ENCODE data around the gene HYAL2.

- TF ChIP-seq SMC3 (IDR thresholded peaks at IDR 0.05) = no peak
- TF ChIP-seq POLR2AphosphoS2 (conservative IDR thresholded peaks at IDR 0.05; ENCODE audit: low read length) = no peak
- TF ChIP-seq CTCF (IDR thresholded peaks at IDR 0.05) = no peak
- TF ChIP-seq POLR2A (IDR thresholded peaks at IDR 0.05; ENCODE audit: low read length) = no peak
- no peak for TF ChIP-seq EP300 (IDR thresholded peaks at IDR 0.05)
- TF ChIP-seq RCOR1 (IDR thresholded peaks at IDR 0.05; ENCODE audit: low read depth, low read length) = no peak
- TF ChIP-seq NFE2L2 (conservative IDR thresholded peaks at IDR 0.05; ENCODE audit: low read length) = no peak
Observed at GRCh38 chr3:50369012-50369670, 46.6 kb upstream of the HYAL2 start.

Measured in A549 (cell line).